D721Med (cell line): ENCODE results near the gene SIGLEC15.
"Not testable (repeated sequence)": the region's sequence is repeated elsewhere in the genome, so short reads cannot be mapped to it uniquely, and the experiment has no call there.

Experiments
- DNase-seq: peaks from one replicate; pipeline ENCODE4 v3.0.0; 2011; ENCODE audit warnings: low spot score; ENCODE audit not compliant: insufficient read length
- FAIRE-seq: peaks from 2 replicates; lab custom pipeline; 2011; peaks lifted over from hg19 to GRCh38; lab: Jason Lieb, UNC
- TF ChIP-seq, protein P1 (sequence below): IDR thresholded peaks from 2 replicates; pipeline ENCODE4 v1.5.1; 2012; ENCODE audit warnings: mild to moderate bottlenecking, control low read depth; ENCODE audit not compliant: insufficient read depth; ENCODE audit errors: missing control alignments

Gene SIGLEC15

DNA sequence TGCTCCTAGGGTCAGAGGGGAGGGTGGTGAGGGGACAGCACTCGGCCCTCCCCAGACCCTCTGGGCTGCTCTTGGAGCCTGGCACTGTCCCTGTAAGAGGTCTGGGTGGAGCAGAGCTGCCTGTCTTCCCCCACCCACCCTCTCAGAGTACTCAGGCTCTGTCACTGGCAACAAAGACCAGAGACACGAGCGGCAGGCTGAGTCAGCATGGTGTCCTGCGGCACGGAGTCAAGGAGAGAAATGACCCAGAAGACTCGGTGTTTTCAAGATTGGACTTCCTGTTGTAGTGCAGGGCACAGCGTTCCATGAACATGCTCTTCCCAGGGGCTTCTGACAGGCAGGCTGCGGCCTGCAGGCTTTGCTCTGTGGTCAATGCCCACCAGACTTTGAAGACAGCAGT is 19.9 kb downstream of the SIGLEC15 start:
- TF ChIP-seq, protein P1, sequence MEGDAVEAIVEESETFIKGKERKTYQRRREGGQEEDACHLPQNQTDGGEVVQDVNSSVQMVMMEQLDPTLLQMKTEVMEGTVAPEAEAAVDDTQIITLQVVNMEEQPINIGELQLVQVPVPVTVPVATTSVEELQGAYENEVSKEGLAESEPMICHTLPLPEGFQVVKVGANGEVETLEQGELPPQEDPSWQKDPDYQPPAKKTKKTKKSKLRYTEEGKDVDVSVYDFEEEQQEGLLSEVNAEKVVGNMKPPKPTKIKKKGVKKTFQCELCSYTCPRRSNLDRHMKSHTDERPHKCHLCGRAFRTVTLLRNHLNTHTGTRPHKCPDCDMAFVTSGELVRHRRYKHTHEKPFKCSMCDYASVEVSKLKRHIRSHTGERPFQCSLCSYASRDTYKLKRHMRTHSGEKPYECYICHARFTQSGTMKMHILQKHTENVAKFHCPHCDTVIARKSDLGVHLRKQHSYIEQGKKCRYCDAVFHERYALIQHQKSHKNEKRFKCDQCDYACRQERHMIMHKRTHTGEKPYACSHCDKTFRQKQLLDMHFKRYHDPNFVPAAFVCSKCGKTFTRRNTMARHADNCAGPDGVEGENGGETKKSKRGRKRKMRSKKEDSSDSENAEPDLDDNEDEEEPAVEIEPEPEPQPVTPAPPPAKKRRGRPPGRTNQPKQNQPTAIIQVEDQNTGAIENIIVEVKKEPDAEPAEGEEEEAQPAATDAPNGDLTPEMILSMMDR, result no peak
- no peak for DNase-seq
- FAIRE-seq, result no peak

DNA sequence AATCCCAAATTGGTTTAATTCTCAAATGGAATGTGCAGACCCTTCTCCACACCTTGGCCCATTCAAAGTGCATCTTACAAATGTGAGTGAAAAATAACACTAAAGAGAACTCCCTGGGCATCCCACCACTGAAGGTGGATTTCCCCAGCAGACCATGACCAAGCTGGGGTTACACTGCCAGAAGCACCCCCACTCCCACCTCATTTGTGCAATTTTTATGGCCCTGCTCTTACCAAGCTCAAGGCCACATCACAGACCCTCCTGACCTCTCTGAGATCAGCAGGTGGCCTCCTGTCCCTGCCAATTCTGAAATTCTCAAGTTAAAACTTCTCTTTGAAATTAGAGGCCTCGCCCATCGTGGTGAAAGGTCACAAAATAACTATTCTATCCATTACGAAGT is 21.6 kb downstream of the SIGLEC15 start:
- no peak for DNase-seq
- FAIRE-seq, result no peak
- TF ChIP-seq, protein P1, result no peak

DNA sequence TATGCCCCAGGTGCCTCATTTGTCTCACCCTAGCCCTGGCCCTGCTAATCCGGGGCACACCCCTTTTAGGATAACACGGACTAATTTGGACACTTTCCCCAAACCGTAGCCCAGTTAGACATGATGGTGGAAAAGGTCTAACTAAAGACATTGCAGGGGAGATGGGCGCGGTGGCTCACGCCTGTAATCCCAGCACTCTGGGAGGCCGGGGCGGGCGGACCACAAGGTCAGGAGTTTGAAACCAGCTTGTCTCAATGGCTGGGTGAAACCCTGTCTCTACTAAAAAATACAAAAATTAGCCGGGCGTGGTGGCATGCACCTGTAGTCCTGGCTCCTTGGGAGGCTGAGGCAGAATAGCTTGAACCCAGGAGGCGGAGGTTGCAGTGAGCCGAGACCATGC is 23.2 kb downstream of the SIGLEC15 start:
- not testable (repeated sequence) for FAIRE-seq

DNA sequence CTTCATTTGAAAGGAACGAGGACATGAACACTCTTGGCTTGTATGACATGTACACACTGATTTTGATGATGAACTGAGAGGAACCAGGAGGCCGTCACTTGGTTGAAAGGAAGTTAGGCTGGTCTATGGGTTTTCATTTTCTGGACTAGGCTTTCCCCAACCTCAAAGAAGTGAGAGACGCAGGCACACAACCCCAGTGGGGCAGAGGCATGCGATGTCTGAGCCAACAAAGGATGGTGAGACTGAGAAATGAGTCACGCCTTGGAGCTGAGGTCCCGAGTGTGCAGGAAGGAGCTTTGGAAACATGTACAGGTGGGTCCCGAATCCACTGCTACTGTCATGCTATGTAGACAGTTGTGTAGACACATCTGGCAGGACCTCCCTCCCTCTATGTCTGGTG is 24.1 kb downstream of the SIGLEC15 start:
- FAIRE-seq, result no peak
- DNase-seq, result no peak
- TF ChIP-seq, protein P1, result no peak

More for the DNA sequence above, 23.2 kb downstream of the SIGLEC15 start:
- not testable (repeated sequence) for DNase-seq

DNA sequence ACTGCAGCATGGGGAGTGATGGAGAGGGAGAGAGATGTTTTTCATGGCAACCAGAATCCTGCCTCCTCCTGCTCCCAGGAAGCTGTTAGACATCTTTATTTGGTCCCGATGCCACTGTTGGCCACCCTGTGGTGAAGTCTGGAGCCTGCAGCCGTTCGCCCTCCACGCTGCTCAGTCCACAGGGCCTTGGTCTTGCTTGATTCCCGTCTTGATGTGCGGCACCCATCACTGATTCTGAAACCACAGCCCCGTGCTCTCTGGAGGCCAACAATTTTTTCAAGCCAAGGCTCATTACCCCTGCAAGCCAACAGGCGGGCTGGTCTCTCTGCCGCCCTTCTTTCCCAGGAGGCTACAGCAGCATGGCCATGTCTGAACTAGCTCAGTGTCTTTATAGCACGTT is 24.5 kb downstream of the SIGLEC15 start:
- no peak for DNase-seq
- FAIRE-seq, result no peak
- TF ChIP-seq, protein P1, result no peak

DNA sequence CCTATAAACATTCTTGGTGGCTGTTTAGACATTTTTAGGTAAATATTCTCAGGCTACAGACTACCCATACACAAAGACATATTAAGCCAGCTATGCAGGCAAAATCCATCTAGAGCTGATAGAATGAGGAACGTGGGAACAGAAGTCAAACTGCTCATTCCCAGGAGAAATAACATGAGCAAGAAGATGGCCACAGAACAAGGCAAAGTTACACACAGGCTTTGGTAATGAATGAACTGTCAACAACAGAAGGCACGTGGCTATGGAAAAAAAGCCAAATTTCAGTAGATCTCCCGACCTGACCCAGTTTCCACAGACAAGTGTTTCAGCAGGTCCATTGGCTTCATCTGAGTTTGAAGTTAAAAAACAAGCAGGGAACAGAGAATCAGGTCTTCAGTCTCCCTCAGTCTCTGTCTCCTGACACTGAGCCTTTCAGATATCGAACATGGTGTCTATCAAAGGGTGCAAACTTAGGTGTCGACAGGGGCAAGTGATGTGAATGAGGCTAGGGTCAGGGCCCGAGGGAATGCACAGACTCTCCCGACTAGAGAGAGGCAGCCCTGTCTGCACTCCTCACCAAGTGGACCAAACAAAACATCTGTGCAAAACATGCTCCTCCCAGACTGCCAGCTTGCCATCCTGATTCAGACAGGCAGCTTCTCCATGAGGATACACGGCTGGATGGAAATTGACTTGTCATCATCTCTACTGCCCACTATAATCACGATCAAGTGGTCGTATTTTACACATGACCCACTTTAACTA is 25.9 kb downstream of the SIGLEC15 start:
- DNase-seq, result no peak
- FAIRE-seq, result no peak
- TF ChIP-seq, protein P1, result no peak

DNA sequence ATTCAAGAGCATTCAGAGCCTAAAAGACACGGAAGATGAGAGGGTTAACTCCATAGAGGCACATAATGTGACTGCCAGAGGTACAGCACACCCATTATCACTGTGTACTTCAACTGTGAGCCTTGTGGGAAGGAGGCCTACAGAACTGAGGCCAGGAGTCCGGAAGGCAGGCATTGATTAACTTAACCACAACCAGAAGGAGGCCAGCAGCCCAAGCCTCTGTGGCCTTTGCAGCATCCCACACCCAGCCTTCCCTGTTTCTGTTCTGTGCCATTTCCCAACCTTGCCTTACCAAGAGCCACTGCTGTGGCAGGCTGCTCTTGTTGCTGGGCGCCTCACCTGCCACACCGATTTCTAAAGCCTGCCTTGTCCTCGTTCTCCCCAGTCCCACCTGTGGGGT is 27.2 kb downstream of the SIGLEC15 start:
- FAIRE-seq (no peak), DNase-seq (no peak)
- TF ChIP-seq, protein P1, result no peak
